ENCODE measurements around the gene GNRH2.

GNRH2 gene

DNA sequence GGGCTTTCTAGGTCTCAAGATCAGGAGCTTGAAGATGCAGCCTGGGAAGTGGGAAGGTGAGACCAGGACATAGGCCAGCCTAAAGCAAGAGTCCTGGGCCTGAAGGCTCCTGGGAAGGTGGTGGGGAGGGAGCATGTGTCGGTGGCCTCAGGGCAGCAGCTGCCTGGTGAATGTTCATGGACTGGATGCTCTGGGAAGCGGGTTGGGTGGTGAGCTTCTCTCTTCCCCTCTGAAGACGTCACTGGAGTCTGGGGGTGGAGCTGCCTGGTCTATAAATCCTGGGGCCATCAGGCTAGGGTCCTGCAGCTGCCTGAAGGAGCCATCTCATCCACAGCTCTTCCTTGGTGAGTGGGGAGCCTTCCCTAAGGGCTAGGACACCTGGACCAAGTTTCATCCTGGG is at the start of gene GNRH2:
GNRH2 (plus strand) TSS at position 301 of the 400 bp plus-strand sequence. CDS start 793 bp downstream, outside the sequence.
- Histone ChIP-seq H3K4me3 (ENCODE audit: low read length in 2 of 2) (no peak within 1 kb of the TSS), H3K9me3 (ENCODE audit: control insufficient read depth in 2 of 2, low read length in 2 of 2) (no peaks in the 10 kb centered on the region), H3K36me3 (ENCODE audit: control insufficient read depth in 2 of 2, insufficient read depth in 2 of 2, low read length in 2 of 2) (peaks cover 24 to 32% of the 10 kb centered on the region in 2 donors), H3K4me1 (ENCODE audit: control insufficient read depth in 2 of 2, insufficient read depth in 2 of 2, low read length in 2 of 2) (peaks cover 6 to 15% of the 10 kb centered on the region in 2 donors), H3K9ac (ENCODE audit: low read depth in 1 of 2, low read length in 2 of 2) (no peak within 1 kb of the TSS), H3K27me3 (ENCODE audit: control insufficient read depth in 2 of 2, insufficient read depth in 2 of 2, low read length in 2 of 2) (no peaks in the 10 kb centered on the region), H3K27ac (ENCODE audit: low read depth in 2 of 2, low read length in 2 of 2) (no peak within 1 kb of the TSS)

DNA sequence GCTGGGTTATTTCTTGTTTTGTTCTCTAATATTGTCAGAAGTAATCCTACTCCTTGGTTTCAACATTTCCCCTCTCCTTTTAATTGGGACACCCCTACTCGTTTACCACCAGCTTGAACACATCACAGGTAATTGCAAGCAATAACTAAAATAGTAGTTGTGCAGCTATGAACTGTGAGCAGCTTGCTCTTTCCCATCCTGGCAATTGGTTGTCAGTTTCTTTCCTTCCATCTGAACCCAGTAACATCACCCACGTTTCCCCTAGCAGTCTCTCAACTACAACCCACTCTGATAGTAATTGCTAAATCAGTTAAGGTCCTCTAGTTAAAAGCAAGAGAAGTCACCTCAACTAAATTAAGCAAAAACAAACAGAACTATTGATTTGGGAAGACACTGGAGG is 47.6 kb upstream of the GNRH2 start:
- Histone ChIP-seq H3K27ac (ENCODE audit: low read depth in 2 of 2, low read length in 2 of 2) (no peak overlapping the region), H3K4me1 (ENCODE audit: control insufficient read depth in 2 of 2, insufficient read depth in 2 of 2, low read length in 2 of 2) (no peaks in the 10 kb centered on the region), H3K9ac (ENCODE audit: low read depth in 1 of 2, low read length in 2 of 2) (no peak overlapping the region), H3K27me3 (ENCODE audit: control insufficient read depth in 2 of 2, insufficient read depth in 2 of 2, low read length in 2 of 2) (no peaks in the 10 kb centered on the region), H3K9me3 (ENCODE audit: control insufficient read depth in 2 of 2, low read length in 2 of 2) (no peaks in the 10 kb centered on the region), H3K36me3 (ENCODE audit: control insufficient read depth in 2 of 2, insufficient read depth in 2 of 2, low read length in 2 of 2) (peaks cover 9 to 29% of the 10 kb centered on the region in 2 donors), H3K4me3 (ENCODE audit: low read length in 2 of 2) (no peak overlapping the region)

DNA sequence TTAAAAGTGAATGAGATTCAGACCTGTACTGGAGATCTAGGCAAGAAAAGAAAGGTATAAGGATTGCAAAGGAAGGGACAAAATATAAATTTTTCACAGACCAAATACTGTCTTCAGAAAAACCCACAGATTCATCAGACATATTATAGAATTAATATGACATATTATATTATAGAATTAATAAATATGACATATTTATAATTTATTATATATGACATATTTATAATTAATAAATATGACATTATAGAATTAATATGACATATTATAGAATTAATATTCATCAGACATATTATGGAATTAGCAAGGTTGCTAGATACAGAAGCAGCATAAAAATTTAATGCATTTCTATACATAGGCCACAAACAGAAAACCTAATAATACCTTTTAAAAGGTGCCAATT is 44.7 kb upstream of the GNRH2 start:
- no peaks in the 10 kb centered on the region for H3K9me3 ChIP-seq (ENCODE audit: control insufficient read depth in 2 of 2, low read length in 2 of 2)
- no peak overlapping the region for H3K4me3 ChIP-seq (ENCODE audit: low read length in 2 of 2)
- H3K27ac ChIP-seq (ENCODE audit: low read depth in 2 of 2, low read length in 2 of 2), result no peak overlapping the region
- H3K9ac ChIP-seq (ENCODE audit: low read depth in 1 of 2, low read length in 2 of 2), result no peak overlapping the region
- H3K27me3 ChIP-seq (ENCODE audit: control insufficient read depth in 2 of 2, insufficient read depth in 2 of 2, low read length in 2 of 2), result no peaks in the 10 kb centered on the region
- H3K36me3 ChIP-seq (ENCODE audit: control insufficient read depth in 2 of 2, insufficient read depth in 2 of 2, low read length in 2 of 2), result peaks cover 7 to 13% of the 10 kb centered on the region in 2 donors
- no peaks in the 10 kb centered on the region for H3K4me1 ChIP-seq (ENCODE audit: control insufficient read depth in 2 of 2, insufficient read depth in 2 of 2, low read length in 2 of 2)

- peaks cover 12 to 13% of the 10 kb centered on the region in 2 donors for H3K36me3 ChIP-seq (ENCODE audit: control insufficient read depth in 2 of 2, insufficient read depth in 2 of 2, low read length in 2 of 2)
- no peak overlapping the region for H3K9ac ChIP-seq (ENCODE audit: low read depth in 1 of 2, low read length in 2 of 2)
- H3K27me3 ChIP-seq (ENCODE audit: control insufficient read depth in 2 of 2, insufficient read depth in 2 of 2, low read length in 2 of 2), result no peaks in the 10 kb centered on the region
Measured at GRCh38 chr20:3000852-3001523, 42.4 kb upstream of the GNRH2 start.

DNA sequence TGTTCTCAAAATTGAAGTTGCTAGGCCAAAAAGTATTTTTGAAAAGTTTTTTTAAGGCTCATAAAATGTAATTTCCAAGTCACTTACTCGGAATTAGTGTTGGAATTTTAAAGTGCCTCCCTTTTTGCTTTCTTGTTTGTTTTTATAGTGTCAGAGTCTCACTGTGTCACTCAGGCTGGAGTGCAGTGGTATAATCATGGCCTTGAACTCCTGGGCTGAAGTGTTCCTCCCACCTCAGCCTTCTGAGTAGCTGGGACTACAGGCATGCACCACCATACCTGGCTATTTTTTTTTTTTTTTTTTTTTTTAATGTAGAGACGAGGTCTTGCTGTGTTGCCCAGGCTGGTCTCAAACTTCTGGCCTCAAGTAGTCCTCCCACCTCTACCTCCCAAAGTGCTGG is 40.0 kb upstream of the GNRH2 start:
- H3K27me3 ChIP-seq (ENCODE audit: control insufficient read depth in 2 of 2, insufficient read depth in 2 of 2, low read length in 2 of 2), result no peaks in the 10 kb centered on the region
- no peaks in the 10 kb centered on the region for H3K9me3 ChIP-seq (ENCODE audit: control insufficient read depth in 2 of 2, low read length in 2 of 2)
- no peak overlapping the region for H3K4me3 ChIP-seq (ENCODE audit: low read length in 2 of 2)
- no peaks in the 10 kb centered on the region for H3K4me1 ChIP-seq (ENCODE audit: control insufficient read depth in 2 of 2, insufficient read depth in 2 of 2, low read length in 2 of 2)
- H3K27ac ChIP-seq (ENCODE audit: low read depth in 2 of 2, low read length in 2 of 2), result no peak overlapping the region
- H3K36me3 ChIP-seq (ENCODE audit: control insufficient read depth in 2 of 2, insufficient read depth in 2 of 2, low read length in 2 of 2), result peaks cover 26 to 32% of the 10 kb centered on the region in 2 donors
- H3K9ac ChIP-seq (ENCODE audit: low read depth in 1 of 2, low read length in 2 of 2), result no peak overlapping the region

More at GRCh38 chr20:3000852-3001523, 42.4 kb upstream of the GNRH2 start:
- Histone ChIP-seq H3K9me3 (ENCODE audit: control insufficient read depth in 2 of 2, low read length in 2 of 2) (no peaks in the 10 kb centered on the region), H3K27ac (ENCODE audit: low read depth in 2 of 2, low read length in 2 of 2) (no peak overlapping the region), H3K4me1 (ENCODE audit: control insufficient read depth in 2 of 2, insufficient read depth in 2 of 2, low read length in 2 of 2) (no peaks in the 10 kb centered on the region), H3K4me3 (ENCODE audit: low read length in 2 of 2) (no peak overlapping the region)

DNA sequence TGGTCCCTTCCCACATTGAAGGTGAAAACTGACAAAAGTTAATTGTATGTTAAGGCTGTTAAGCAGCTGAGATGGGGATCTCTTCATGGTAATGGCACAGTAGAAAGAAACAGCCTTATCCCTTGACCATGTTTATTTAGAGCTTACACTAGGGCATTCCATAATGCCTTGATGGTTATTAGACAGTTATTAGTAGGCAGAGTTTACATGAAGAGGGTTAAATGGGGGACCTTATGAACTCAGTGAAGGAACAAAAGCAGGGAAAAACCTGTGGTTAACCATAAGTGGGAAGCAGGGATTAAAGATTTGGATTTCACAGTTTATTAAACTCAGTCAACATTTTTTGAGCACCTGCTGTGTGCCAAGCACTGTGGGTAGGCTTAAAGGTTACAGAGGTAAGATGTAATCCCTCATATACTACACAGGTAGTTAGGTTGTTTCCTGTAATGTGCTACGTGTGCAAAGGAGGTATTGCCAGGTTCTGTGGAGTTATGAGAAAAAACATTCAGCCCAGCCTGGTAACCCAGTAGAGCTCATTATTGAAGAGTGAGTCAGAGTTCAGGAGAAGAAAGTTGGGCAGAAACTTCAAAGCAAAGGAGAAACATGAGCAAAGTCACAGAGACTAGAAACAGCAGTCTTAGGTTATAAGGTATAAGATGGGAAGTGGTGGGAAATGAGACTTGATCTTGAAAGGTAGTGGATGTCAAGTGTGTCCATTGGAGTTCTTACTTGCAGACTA is 32.3 kb upstream of the GNRH2 start:
- H3K9ac ChIP-seq (ENCODE audit: low read depth in 1 of 2, low read length in 2 of 2), result no peak overlapping the region
- no peaks in the 10 kb centered on the region for H3K27me3 ChIP-seq (ENCODE audit: control insufficient read depth in 2 of 2, insufficient read depth in 2 of 2, low read length in 2 of 2)
- H3K9me3 ChIP-seq (ENCODE audit: control insufficient read depth in 2 of 2, low read length in 2 of 2), result no peaks in the 10 kb centered on the region
- H3K36me3 ChIP-seq (ENCODE audit: control insufficient read depth in 2 of 2, insufficient read depth in 2 of 2, low read length in 2 of 2), result peaks cover 26 to 34% of the 10 kb centered on the region in 2 donors
- H3K4me1 ChIP-seq (ENCODE audit: control insufficient read depth in 2 of 2, insufficient read depth in 2 of 2, low read length in 2 of 2), result no peaks in the 10 kb centered on the region
- H3K4me3 ChIP-seq (ENCODE audit: low read length in 2 of 2), result no peak overlapping the region
- H3K27ac ChIP-seq (ENCODE audit: low read depth in 2 of 2, low read length in 2 of 2), result no peak overlapping the region

DNA sequence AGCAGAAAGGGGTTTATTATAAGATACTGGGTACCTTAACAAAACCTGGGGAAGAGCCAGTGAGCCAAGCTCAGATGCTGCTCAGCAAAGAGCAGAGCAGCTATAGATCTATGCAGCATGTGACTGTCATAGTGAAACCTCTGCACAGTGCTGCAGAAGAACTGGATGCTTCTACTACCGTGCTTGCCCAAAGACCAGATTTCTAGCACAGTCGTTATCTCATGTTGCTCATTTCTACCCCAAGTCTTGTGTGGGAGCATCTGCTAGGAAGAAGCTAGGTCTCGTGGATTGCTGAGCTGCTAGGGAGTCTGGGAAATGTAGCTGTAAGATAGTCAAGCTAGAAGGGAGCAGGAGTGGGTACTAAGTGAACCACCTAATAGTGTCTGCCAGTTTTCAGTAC is 31.7 kb upstream of the GNRH2 start:
- Histone ChIP-seq H3K27ac (ENCODE audit: low read depth in 2 of 2, low read length in 2 of 2) (no peak overlapping the region), H3K9ac (ENCODE audit: low read depth in 1 of 2, low read length in 2 of 2) (no peak overlapping the region), H3K27me3 (ENCODE audit: control insufficient read depth in 2 of 2, insufficient read depth in 2 of 2, low read length in 2 of 2) (no peaks in the 10 kb centered on the region), H3K4me3 (ENCODE audit: low read length in 2 of 2) (no peak overlapping the region), H3K4me1 (ENCODE audit: control insufficient read depth in 2 of 2, insufficient read depth in 2 of 2, low read length in 2 of 2) (no peaks in the 10 kb centered on the region), H3K9me3 (ENCODE audit: control insufficient read depth in 2 of 2, low read length in 2 of 2) (no peaks in the 10 kb centered on the region), H3K36me3 (ENCODE audit: control insufficient read depth in 2 of 2, insufficient read depth in 2 of 2, low read length in 2 of 2) (peaks cover 23 to 35% of the 10 kb centered on the region in 2 donors)

GRCh38 chr20:3013771-3014170 is 29.7 kb upstream of the GNRH2 start:
- Histone ChIP-seq H3K4me3 (ENCODE audit: low read length in 2 of 2) (no peak overlapping the region), H3K4me1 (ENCODE audit: control insufficient read depth in 2 of 2, insufficient read depth in 2 of 2, low read length in 2 of 2) (no peaks in the 10 kb centered on the region), H3K9ac (ENCODE audit: low read depth in 1 of 2, low read length in 2 of 2) (no peak overlapping the region), H3K27ac (ENCODE audit: low read depth in 2 of 2, low read length in 2 of 2) (no peak overlapping the region), H3K9me3 (ENCODE audit: control insufficient read depth in 2 of 2, low read length in 2 of 2) (no peaks in the 10 kb centered on the region), H3K36me3 (ENCODE audit: control insufficient read depth in 2 of 2, insufficient read depth in 2 of 2, low read length in 2 of 2) (peaks cover 7 to 30% of the 10 kb centered on the region in 2 donors), H3K27me3 (ENCODE audit: control insufficient read depth in 2 of 2, insufficient read depth in 2 of 2, low read length in 2 of 2) (no peaks in the 10 kb centered on the region)

GRCh38 chr20:3014179-3014578 is 29.2 kb upstream of the GNRH2 start:
- no peaks in the 10 kb centered on the region for H3K9me3 ChIP-seq (ENCODE audit: control insufficient read depth in 2 of 2, low read length in 2 of 2)
- no peaks in the 10 kb centered on the region for H3K4me1 ChIP-seq (ENCODE audit: control insufficient read depth in 2 of 2, insufficient read depth in 2 of 2, low read length in 2 of 2)
- no peak overlapping the region for H3K27ac ChIP-seq (ENCODE audit: low read depth in 2 of 2, low read length in 2 of 2)
- H3K9ac ChIP-seq (ENCODE audit: low read depth in 1 of 2, low read length in 2 of 2), result no peak overlapping the region
- no peaks in the 10 kb centered on the region for H3K27me3 ChIP-seq (ENCODE audit: control insufficient read depth in 2 of 2, insufficient read depth in 2 of 2, low read length in 2 of 2)
- H3K4me3 ChIP-seq (ENCODE audit: low read length in 2 of 2), result no peak overlapping the region
- peaks cover 7 to 26% of the 10 kb centered on the region in 2 donors for H3K36me3 ChIP-seq (ENCODE audit: control insufficient read depth in 2 of 2, insufficient read depth in 2 of 2, low read length in 2 of 2)

GRCh38 chr20:3014662-3015061 is 28.8 kb upstream of the GNRH2 start:
- peaks cover 7 to 26% of the 10 kb centered on the region in 2 donors for H3K36me3 ChIP-seq (ENCODE audit: control insufficient read depth in 2 of 2, insufficient read depth in 2 of 2, low read length in 2 of 2)

More at GRCh38 chr20:3014662-3015061, 28.8 kb upstream of the GNRH2 start:
- Histone ChIP-seq H3K4me1 (ENCODE audit: control insufficient read depth in 2 of 2, insufficient read depth in 2 of 2, low read length in 2 of 2) (no peaks in the 10 kb centered on the region), H3K9me3 (ENCODE audit: control insufficient read depth in 2 of 2, low read length in 2 of 2) (no peaks in the 10 kb centered on the region), H3K4me3 (ENCODE audit: low read length in 2 of 2) (no peak overlapping the region), H3K9ac (ENCODE audit: low read depth in 1 of 2, low read length in 2 of 2) (no peak overlapping the region), H3K27me3 (ENCODE audit: control insufficient read depth in 2 of 2, insufficient read depth in 2 of 2, low read length in 2 of 2) (no peaks in the 10 kb centered on the region), H3K27ac (ENCODE audit: low read depth in 2 of 2, low read length in 2 of 2) (no peak overlapping the region)
